Smooth muscle cell of the brain vasculature (primary cell): ENCODE measurements around the gene RICTOR.

ENCODE experiments used
- DNase-seq: peaks from one replicate; pipeline ENCODE4 v3.0.0-alpha.2; 2012; ENCODE audit warnings: low read depth, low spot score

The RICTOR gene

GRCh38 chr5:38935437-38935836 lies 138.8 kb downstream of the RICTOR start:
- DNase-seq, result no peak

GRCh38 chr5:38932854-38933408 lies 141.3 kb downstream of the RICTOR start:
- no peak for DNase-seq

GRCh38 chr5:38931731-38932130 lies 142.5 kb downstream of the RICTOR start:
- no peak for DNase-seq

- no peak for DNase-seq
These were observed 144.4 kb downstream of the RICTOR start for GRCh38 chr5:38929838-38930237.

- DNase-seq, result no peak
These were observed 146.7 kb downstream of the RICTOR start for GRCh38 chr5:38927470-38927869.

- DNase-seq, result no peak
These were observed 148.1 kb downstream of the RICTOR start for GRCh38 chr5:38926121-38926520.

GRCh38 chr5:38925154-38925925 lies 148.9 kb downstream of the RICTOR start:
- no peak for DNase-seq

GRCh38 chr5:38923661-38924451 lies 150.3 kb downstream of the RICTOR start:
- DNase-seq, result no peak

- DNase-seq, result no peak
These were observed 152.0 kb downstream of the RICTOR start for GRCh38 chr5:38922199-38922598.

- DNase-seq, result no peak
These were observed 153.0 kb downstream of the RICTOR start for GRCh38 chr5:38921174-38921573.

- DNase-seq, result no peak
These were observed 157.4 kb downstream of the RICTOR start for GRCh38 chr5:38916802-38917201.

GRCh38 chr5:38913714-38914113 lies 160.5 kb downstream of the RICTOR start:
- DNase-seq, result no peak

GRCh38 chr5:38911933-38912332 lies 162.3 kb downstream of the RICTOR start:
- DNase-seq, result no peak

GRCh38 chr5:38906503-38906902 lies 167.7 kb downstream of the RICTOR start:
- DNase-seq, result no peak

- no peak for DNase-seq
These were observed 168.7 kb downstream of the RICTOR start for GRCh38 chr5:38905516-38905915.

- DNase-seq, result no peak
These were observed 174.3 kb downstream of the RICTOR start for GRCh38 chr5:38899936-38900335.

- no peak for DNase-seq
These were observed 177.4 kb downstream of the RICTOR start for GRCh38 chr5:38896760-38897159.

- no peak for DNase-seq
These were observed 181.8 kb downstream of the RICTOR start for GRCh38 chr5:38892363-38892762.

- DNase-seq, result no peak
These were observed 182.6 kb downstream of the RICTOR start for GRCh38 chr5:38891563-38891962.

GRCh38 chr5:38889424-38889823 lies 184.8 kb downstream of the RICTOR start:
- no peak for DNase-seq

GRCh38 chr5:38888041-38888440 lies 186.2 kb downstream of the RICTOR start:
- no peak for DNase-seq
